ENCODE results near the gene CARTPT. TPM values are rescaled to one million over a fixed set of nuclear protein-coding genes. Genes with fewer than 3 reads are reported as not detected.

Gene CARTPT
- not detected in 2 replicates for total RNA-seq (2014; rRNA removed)
- not detected for polyA plus RNA-seq (2012)

GRCh38 chr5:71719063-71719964 lies at the start of gene CARTPT:
TSS of gene CARTPT (plus strand) at chr5:71719275. CDS start at chr5:71719294, 19 bp downstream.
- DNase-seq (ENCODE audit: low read depth) = no peak

GRCh38 chr5:71677977-71678376 lies 41.1 kb upstream of the CARTPT start:
- no peak for DNase-seq (ENCODE audit: low read depth)

- no peak for DNase-seq (ENCODE audit: low read depth)
These were observed 39.4 kb upstream of the CARTPT start for GRCh38 chr5:71679714-71680113.

- DNase-seq (ENCODE audit: low read depth) = no peak
These were observed 38.6 kb upstream of the CARTPT start for GRCh38 chr5:71680510-71680909.

GRCh38 chr5:71681296-71681695 lies 37.8 kb upstream of the CARTPT start:
- no peak for DNase-seq (ENCODE audit: low read depth)

- no peak for DNase-seq (ENCODE audit: low read depth)
These were observed 34.8 kb upstream of the CARTPT start for GRCh38 chr5:71684309-71684708.

GRCh38 chr5:71693828-71694427 lies 25.1 kb upstream of the CARTPT start:
- no peak for DNase-seq (ENCODE audit: low read depth)

- DNase-seq (ENCODE audit: low read depth) = no peak
These were observed 24.0 kb upstream of the CARTPT start for GRCh38 chr5:71695071-71695470.

GRCh38 chr5:71695595-71695994 lies 23.5 kb upstream of the CARTPT start:
- no peak for DNase-seq (ENCODE audit: low read depth)

GRCh38 chr5:71697967-71698366 lies 21.1 kb upstream of the CARTPT start:
- no peak for DNase-seq (ENCODE audit: low read depth)

GRCh38 chr5:71699233-71699632 lies 19.8 kb upstream of the CARTPT start:
- no peak for DNase-seq (ENCODE audit: low read depth)

- no peak for DNase-seq (ENCODE audit: low read depth)
These were observed 19.3 kb upstream of the CARTPT start for GRCh38 chr5:71699751-71700150.

GRCh38 chr5:71700803-71701202 lies 18.3 kb upstream of the CARTPT start:
- DNase-seq (ENCODE audit: low read depth) = no peak

- no peak for DNase-seq (ENCODE audit: low read depth)
These were observed 17.7 kb upstream of the CARTPT start for GRCh38 chr5:71701407-71701806.

GRCh38 chr5:71703941-71704340 lies 15.1 kb upstream of the CARTPT start:
- DNase-seq (ENCODE audit: low read depth) = no peak

- no peak for DNase-seq (ENCODE audit: low read depth)
These were observed 13.7 kb upstream of the CARTPT start for GRCh38 chr5:71705421-71705820.

- DNase-seq (ENCODE audit: low read depth) = no peak
These were observed 12.2 kb upstream of the CARTPT start for GRCh38 chr5:71706906-71707305.

- DNase-seq (ENCODE audit: low read depth) = no peak
These were observed 7.5 kb upstream of the CARTPT start for GRCh38 chr5:71711610-71712009.

- no peak for DNase-seq (ENCODE audit: low read depth)
These were observed 4.2 kb upstream of the CARTPT start for GRCh38 chr5:71714911-71715310.

GRCh38 chr5:71727978-71728377 lies 8.9 kb downstream of the CARTPT start:
- DNase-seq (ENCODE audit: low read depth) = no peak

GRCh38 chr5:71731015-71731414 lies 11.9 kb downstream of the CARTPT start:
- DNase-seq (ENCODE audit: low read depth) = no peak

- no peak for DNase-seq (ENCODE audit: low read depth)
These were observed 12.9 kb downstream of the CARTPT start for GRCh38 chr5:71732011-71732410.

GRCh38 chr5:71734141-71734540 lies 15.1 kb downstream of the CARTPT start:
- no peak for DNase-seq (ENCODE audit: low read depth)
